GM21619 (cell line): ENCODE data around the gene HOXB7.

ENCODE experiments used
- ATAC-seq: cut with Tn5 transposase; IDR thresholded peaks from one replicate; pipeline ENCODE4 v1.9.1; 2021; ENCODE audit not compliant: unreplicated experiment

HOXB7 gene

DNA sequence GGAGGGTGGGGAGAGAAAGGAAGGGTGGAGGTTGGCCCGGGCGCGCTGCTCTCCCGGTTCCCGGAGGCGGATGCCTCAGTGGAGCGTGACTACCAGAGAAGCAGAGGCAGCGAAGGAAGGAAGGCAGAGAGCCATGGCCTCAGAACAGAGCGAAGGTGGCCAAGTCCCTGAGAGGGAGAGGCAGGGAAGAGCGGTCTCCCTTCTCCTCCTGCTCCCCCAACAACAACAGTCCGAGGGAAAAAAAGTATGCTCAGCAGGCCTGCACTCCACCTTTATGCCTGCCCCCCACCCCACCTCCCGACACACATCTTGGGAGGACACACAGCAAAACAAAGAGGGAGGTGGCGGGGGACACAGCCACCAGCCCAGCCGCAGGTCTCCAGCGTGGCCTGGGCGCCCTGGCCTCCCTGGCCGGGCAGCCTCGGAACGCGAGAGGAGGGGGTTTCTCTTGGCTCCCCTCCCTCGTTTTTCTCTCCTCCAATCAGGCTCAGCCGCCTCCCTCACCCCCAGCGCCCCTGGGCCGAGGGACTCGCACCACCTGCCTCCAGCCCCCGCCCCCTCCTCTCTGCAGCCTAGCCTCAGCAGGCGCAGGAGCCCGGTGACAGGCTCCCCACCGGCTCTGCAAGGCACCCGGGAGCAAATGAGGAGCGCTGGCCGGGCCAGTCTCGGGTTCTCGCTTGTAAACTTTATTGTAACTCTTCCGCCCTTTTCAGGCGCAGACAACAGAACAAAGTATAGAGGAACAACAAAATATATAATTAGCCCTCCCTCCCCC is 1.1 kb upstream of the HOXB7 start:
- ATAC-seq, result no peak

DNA sequence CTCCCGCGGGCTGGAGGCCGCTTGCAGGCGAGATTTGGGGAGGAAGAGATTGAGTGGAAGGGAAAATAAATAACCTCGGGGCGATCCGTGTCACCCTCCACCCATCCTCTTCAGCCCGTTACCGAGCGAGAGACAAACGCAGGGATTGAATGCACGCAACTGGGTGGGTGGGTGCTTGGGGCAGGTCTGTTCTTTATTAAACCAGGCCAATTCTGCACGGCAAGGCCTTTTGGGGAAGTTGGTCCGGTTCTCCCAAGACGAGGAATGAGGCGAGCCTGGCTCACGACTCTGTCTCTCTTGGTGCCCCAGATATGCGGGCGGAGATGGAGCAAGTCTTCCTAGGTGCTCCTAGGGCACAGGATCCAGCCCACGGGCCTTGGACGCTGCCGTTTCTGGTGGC is 396 bp upstream of the HOXB7 start:
- ATAC-seq, result no peak

DNA sequence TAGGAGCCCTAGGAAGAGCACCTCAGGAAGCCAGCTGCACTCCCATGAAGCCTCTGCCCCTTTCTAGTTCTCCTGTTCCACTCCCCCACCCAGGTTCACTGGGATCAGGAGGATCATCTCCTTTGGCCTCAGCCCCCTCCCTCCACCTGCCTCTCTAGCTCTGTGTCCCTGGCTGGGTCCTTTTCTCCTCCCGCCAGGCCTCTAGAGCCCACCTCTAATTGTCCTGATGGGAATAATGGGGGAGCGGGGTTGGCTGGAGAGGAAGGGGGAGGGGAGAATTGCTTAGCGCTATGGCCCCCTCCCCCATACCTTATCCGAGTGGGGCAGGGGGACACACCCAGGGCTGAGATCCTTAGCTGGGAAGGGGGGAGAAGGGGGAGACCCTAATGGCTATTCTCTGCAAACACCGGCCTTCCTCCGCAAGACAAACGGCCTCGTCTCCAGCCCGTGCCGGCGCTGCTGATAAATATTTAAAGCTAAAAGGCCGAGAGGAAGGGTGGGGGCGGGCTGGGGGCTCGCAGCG is 997 bp downstream of the HOXB7 start:
- no peak for ATAC-seq

DNA sequence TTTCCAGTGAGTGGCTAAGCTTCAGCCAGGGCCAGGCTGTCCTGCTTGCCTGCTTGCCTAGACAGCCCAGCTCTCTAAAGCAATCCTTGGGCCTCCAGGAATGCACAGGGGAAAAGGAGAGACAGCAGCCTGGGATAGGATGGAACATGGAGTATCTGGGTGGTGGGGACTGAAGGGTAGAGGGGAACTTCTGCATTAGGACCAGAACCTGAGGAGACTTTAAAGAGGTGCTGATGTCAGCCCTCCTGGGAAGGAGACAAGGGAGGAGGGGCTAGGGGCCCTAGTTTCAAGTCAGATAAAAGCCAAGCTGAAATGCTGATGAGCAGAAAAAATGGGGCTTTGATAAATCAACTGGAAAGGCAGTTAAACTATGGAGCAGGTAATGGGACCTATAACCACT is 1.8 kb downstream of the HOXB7 start:
- no peak for ATAC-seq

DNA sequence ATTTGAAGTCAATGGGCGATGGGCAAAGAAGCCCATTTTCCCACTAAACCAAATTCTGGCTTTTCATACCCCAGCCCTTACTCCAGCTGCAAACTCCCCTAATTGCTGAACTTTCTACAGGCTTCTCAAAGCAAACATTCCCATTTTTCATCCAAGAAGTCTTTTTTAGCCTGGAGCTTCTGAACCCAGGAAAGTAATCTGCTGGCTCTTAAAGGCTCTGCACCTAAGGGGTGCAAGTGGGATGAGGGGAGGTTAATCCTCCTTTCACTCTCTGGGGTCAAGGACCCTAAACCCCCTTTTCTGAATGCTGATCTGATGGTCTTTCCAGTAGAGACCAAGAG is 2.4 kb downstream of the HOXB7 start:
- ATAC-seq, result no peak

DNA sequence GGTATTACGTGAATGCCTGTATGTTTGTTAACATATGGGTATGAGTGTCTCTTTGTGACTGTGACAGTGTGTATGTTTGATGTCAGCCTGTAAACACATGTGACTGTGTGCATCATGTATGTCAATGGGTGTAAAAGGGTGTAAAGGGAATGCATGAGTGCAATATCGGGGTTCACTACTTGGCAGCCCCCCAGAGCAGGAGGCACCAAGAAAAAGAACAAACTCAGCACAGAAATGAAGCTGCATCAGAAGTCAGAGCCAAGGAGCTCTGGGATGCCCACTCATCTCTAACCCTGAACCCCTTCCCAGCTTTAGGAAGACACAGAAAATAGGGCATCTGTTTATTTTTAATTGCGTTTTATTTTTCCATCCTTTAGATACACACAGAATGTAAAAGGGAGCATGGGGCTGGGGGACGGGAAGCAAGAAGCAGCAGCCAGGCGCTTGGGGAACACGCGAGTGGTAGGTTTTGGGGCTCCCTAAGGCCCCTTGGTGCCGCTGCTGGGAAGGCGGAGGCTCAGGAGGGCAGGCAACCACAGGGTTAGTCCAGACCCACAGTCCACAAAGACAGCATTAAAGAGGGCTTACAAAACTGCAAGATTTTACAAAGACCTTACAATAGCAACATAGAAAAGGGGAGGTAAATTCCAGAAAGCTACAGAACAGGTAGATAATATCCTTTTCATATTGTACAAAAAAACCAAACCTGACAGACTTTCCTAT is 3.8 kb downstream of the HOXB7 start:
- ATAC-seq, result no peak

DNA sequence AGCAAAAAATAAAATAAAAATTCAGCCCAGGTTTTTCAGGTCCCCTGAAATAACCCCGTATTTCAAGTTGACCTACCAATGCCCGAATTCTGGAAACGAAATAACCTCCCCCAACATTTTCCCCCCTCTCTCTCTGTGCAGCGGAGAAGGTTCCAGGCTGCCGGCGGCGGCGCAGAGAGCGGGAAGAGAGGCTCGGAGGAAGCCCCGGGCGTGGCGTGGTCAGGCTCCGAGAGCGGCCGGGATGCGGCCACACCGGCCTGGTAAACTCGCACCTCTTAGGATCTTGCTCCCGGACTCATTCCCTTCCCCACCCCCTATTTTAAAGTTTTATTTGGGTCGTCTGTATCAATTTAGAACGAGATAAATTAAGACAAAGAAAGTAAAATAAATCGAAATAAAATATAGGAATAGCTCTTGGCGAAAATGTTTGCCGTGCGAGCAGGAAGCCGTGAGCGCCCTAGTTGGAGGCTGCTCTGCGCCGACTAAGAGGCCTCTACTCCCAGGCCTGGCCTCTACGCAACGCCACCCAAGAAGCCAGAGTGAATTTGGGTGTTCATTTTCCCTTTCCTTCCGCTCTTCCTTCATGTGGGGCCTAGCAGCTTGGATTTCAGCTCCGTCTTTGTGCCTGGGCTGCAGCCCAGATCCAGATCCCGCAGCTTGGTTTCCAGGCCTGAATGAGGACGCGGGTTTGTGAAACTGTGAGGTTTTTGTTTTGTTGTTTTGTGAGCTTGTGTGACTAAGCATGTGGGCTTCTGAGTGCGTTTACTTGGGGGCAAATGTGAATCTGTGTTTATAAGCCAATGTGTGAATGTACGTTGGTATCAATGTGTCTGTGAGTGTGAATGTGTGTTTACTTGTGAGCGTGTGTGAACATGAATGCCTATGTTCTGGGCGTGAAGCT is 4.6 kb downstream of the HOXB7 start:
- ATAC-seq, result no peak

DNA sequence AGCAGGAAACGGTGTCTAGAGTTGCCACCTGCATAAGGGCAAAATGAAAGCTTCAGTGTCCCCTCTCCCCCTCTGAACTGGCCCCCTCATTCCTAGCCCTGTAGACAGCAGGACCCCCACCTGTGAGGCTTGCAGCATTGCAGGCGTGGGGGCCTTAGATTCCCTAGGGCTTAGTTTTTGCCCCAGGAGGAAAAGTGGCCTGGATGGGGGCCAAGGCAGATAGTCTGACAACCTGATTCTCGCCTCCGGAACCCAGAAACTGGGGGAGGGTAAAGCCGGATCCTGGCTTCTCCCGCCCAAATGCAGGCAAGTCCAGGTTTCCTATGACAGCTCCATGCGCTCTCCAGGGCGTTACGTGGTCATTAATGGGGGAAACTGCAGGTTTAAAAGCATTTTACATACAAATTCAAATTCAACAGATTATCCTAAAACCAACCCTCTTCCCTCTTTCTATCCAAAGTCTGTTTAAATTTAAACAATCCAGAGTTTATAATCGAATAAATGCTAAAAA is 5.4 kb downstream of the HOXB7 start:
- no peak for ATAC-seq

DNA sequence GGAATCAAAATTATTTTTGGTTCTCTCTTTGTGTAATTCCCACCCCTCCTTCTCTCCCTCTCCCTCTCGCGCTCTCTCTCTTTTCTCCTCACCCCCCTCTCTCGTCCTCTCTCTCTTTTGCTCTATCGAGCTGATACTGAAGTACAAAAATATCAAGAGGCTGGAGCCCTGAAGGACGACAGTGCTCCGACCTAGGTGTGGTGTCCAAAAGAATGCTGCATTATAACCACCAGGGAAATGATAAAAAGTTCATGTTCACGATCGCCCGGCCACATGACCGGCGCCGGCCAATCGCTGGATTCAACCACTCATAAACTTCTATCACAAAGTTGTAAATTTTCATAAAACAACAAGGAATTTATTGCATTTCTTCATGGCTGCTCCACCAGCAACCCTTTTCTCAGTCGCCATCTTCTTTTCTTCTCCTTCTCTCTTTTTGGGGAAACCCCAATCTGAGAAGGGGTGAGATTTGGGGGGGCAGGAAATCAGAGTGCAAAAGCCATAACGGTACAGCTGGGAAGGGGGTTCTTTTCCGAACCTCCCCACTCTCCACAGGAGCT is 6.0 kb downstream of the HOXB7 start, which contains the start of gene HOXB6:
HOXB6 (minus strand) TSS at position 217 of the 560 bp plus-strand sequence. CDS start 6,836 bp downstream, outside the sequence.
- no peak for ATAC-seq

DNA sequence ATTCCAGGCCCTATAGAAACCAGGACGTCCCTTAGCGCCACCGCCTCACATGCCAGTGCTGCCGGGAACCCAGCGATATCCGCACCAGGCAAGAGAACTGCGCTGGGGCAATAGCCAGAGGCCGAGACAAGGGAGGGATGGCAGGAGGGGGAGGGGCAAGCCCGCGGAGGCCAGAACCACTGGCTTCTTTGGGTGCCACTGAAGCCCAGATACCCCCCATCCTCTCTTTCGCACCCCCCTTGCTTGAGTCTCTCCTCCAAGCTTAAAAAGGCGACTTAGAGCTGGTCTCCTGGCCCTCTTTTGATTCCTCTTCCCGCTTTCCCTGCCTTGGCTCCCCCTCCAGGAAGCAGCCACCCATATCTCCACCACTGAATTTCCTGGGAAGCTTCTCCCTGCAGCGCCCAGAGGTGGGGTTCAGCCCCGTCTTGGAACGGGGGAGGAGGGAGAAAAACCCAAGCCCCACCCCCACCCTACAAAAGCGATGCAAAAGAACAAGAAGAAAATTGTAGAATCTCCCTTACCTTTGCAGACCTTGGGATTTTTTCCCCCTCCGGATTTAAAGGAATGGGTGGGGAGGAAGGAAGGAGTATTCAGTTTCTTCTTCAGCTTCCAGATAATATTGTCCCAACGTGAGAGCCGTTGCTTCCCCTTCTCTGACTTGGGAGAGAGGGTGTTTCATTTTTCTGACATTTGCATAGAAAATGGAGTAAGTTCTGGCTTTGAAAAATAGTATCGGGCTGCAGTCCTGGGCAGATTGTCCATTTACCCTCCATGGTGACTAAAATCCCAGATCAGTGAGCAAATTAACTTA is 6.7 kb downstream of the HOXB7 start:
- ATAC-seq, result no peak

DNA sequence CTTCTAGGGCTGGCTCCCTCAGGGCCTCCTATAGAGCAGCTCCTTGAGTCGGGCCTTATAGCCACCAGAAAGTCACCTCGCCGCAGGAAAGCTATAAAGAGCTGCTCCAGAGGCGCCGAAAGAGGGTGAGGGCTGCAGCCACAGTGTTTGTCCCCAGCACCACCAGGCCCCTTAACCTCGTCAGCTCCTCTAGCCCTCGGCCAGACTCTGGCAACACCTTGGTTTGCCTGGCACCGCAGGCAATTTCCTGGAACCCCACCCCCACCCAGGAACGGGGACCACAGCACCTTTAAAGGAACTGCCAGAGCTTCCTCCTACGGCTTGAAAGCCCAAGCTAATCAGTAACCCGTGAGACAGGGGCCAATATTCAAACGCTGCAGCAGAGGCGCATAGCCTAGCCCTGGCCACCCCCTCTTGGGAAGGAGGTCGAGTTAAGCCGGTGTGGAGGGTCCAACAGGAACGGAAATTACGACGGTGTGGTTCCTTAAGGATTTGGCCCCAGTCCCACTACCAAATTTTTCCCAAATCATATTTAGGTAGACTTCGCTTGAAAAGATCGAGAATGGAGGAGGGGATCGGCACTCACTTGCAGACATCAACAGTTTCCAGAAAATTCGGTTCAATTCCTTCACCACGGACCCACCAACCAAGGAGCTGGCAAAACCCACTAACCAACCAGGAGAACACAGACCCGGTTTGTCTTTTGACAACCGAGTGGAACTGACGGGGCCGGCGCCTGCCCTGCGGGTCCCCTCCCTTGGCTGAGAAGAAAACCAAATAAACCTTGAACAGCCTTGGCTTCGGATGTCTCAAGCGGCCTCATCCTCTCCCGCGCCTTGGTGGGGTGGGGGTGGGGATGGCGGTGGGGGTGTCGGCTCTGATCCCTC is 9.0 kb downstream of the HOXB7 start:
- no peak for ATAC-seq

DNA sequence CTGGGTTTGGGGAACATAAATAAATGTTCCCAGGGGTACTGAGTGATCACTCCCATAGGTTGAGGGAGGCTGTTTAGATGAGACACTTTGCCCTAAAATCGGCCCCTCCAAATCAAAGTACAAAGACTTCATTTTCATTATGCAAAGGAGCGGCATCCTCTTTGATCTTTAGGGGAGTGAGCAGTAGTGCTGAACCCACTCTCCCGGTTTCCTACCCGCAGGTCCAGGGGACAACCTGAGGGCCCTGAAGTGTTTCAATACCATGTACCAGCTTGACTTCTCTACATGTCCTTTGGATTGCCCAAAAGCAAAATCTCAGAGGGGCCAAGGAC is 9.6 kb downstream of the HOXB7 start:
- ATAC-seq, result no peak

DNA sequence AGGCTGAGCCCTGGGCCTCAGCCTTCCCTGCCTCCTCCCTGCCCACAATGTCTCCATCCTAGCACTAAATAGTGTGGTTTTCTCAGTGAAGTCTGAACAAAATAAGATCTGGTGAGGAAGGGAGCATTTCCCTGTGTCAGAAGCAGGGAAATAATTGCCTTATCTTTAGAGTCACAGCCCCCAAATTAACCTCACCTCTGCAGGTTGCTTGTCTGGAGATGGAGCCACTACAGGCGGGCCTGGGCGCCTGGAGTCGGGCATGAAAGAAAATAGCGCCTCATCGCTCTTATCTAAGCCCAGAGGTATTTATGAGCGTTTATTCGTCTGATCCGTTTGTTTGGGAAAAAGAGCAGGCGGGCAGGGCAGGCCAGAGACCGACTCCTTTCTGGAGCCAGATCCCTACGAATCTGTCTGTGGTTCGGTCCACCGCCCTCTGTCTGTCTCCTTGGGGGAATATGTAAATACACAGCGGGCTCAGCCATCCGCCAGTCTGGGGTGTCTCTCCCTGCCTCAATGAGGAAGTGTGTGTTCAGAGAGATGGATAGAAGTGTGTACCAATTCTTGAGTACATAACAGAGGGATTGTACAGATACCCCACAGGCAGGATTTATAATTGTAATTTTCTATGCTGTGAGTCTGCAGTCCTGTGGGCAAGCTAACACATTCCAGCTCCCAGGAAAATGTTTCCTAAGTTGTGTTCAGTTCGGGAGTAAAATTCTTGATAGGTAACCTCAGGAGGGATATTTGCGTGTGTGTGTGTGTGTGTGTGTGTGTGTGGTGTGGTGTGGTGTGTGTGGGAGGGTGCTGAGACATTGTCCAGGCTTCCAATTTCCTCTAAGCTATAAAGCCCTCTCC is 10.3 kb downstream of the HOXB7 start:
- no peak for ATAC-seq

DNA sequence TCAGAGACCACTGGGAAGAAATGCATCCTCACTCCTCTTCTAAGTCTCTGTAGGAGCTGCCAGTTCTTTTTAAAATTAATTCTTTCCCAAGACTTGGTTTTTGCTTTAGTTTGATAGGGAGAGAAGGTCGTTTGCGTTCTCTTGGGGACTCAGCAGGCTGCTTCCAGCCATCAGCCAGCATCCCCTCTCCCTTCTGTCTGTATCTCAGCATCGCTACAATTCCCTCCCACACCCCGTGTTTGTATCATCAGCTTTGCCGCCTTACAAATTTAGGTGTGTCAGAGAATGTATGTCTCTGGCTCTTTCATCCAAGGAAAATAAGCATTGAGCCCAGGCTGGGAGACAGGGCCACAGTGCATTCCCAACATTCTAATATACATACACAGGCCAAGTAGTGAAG is 11.5 kb downstream of the HOXB7 start:
- ATAC-seq, result no peak

DNA sequence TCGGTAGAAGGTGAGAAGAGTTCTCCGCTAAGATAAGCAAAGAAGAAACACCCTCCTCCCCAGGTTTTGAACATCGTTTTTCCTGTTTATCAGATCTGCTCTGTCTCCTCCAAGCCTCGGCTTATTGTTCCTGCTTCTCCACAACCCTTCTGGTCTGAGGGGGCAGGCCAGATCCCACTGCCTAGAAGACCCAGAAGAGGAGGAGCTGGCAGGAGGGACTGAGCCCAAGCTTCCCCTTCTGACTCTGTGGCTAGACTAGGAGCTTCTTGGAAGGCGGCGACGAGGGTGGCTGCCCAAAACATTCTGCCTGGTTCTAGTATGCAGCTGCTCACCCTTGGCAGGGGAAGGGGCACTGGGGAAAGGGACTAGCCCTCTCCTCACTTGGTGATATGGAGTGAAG is 12.1 kb downstream of the HOXB7 start:
- no peak for ATAC-seq

DNA sequence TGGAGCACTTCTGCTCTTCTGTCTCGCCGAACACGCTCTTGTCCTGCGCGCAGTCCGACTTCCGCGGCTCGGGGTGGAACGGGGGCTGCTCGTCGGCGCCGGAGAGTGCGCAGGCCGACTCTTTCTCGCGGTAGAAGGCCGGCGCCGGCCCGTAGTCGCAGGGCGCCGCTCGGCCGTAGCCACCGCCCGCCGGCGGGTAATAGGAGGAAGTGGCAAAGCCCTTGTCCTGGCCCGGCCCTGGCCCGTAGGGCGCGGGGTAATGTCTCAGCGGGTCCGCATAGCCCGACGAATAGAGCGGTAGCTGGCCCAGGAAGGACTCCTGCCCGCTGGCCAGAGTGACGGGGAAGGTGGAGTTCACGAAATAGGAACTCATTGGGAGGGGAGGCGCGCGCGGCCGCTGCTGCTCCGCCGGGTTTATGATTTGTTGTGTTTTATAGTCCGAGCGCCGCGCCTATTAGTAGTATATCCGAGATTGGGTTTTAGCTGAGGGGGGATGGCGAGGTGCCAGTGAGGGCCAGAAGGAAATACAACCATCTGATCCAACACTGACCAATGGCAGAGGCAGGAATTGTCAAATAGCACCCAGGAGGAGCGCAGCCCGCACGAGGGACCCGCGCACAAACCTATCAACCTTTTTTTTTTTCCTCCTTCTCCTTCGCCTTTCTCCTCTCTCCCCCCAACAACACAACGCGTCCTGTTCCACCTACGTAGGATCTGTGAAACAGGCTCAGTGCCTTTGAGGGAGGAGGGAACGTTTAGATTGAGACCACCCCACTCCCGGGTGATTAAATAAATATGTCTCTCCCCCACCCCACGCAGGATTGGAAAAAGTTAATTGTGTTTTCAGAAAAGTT is 12.8 kb downstream of the HOXB7 start:
- ATAC-seq, result no peak

DNA sequence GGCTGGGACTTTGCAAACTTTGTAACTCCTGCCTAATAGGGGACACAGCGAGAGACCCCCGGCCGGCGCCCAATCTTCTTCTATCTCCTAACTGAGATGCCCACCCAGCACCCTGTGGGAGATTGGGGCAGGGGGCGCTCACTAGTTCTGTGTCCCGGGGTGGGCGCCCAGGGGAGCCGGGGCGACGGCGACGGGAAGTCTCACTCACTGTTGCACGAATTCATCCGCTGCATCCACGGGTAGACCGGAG is 13.4 kb downstream of the HOXB7 start:
- ATAC-seq, result no peak
